HG03521 (cell line): ENCODE data around the gene THAP7.

ENCODE experiments used
- ATAC-seq: cut with Tn5 transposase; IDR thresholded peaks from one replicate; pipeline ENCODE4 v1.9.1; 2021; ENCODE audit warnings: mild to moderate bottlenecking, moderate library complexity; ENCODE audit not compliant: unreplicated experiment

The THAP7 gene

GRCh38 chr22:20994128-20994901 is 7.6 kb downstream of the THAP7 start:
- ATAC-seq, result no peak

- ATAC-seq, result no peak
These were observed 8.4 kb downstream of the THAP7 start for GRCh38 chr22:20993304-20994127.

- ATAC-seq, result no peak
These were observed 9.2 kb downstream of the THAP7 start for GRCh38 chr22:20992456-20993303.

GRCh38 chr22:20992056-20992442 is 9.9 kb downstream of the THAP7 start:
- no peak for ATAC-seq

- ATAC-seq, result no peak
These were observed 10.5 kb downstream of the THAP7 start for GRCh38 chr22:20991252-20992055.

GRCh38 chr22:20990184-20991180 is 11.4 kb downstream of the THAP7 start:
- ATAC-seq, result no peak

GRCh38 chr22:20989323-20990138 is 12.4 kb downstream of the THAP7 start:
- ATAC-seq, result no peak

GRCh38 chr22:20988573-20989322 is 13.2 kb downstream of the THAP7 start:
- ATAC-seq, result no peak

GRCh38 chr22:20987375-20987774 is 14.5 kb downstream of the THAP7 start:
- no peak for ATAC-seq

GRCh38 chr22:20986365-20986764 is 15.6 kb downstream of the THAP7 start:
- no peak for ATAC-seq

- no peak for ATAC-seq
These were observed 16.2 kb downstream of the THAP7 start for GRCh38 chr22:20985720-20986119.

GRCh38 chr22:20983081-20983771 is 18.7 kb downstream of the THAP7 start:
- no peak for ATAC-seq

- peak; percentile 4 for ATAC-seq
These were observed 19.4 kb downstream of the THAP7 start for GRCh38 chr22:20982563-20982882.

GRCh38 chr22:20981787-20982562 is 19.9 kb downstream of the THAP7 start, which contains the start of gene LZTR1:
Gene LZTR1 (plus strand): TSS chr22:20982297. CDS start chr22:20982372, 75 bp downstream.
- peak; percentile 81 for ATAC-seq

- ATAC-seq, result no peak
These were observed 20.8 kb downstream of the THAP7 start for GRCh38 chr22:20980938-20981722.

GRCh38 chr22:20980523-20980922 is 21.4 kb downstream of the THAP7 start:
- ATAC-seq, result no peak
